Dermis lymphatic vessel endothelial cell (primary cell): ENCODE data around the gene POPDC2. TPM values are rescaled to one million over a fixed set of nuclear protein-coding genes. Genes with fewer than 3 reads are reported as not detected.

Experiments
- total RNA-seq: library from RNA; depleted of rRNA; stranded (reverse); fragments of >200 nt; gene quantifications from 2 replicates; pipeline ENCODE4 v1.2.1, GENCODE V29; 2014

Gene POPDC2, protein sequence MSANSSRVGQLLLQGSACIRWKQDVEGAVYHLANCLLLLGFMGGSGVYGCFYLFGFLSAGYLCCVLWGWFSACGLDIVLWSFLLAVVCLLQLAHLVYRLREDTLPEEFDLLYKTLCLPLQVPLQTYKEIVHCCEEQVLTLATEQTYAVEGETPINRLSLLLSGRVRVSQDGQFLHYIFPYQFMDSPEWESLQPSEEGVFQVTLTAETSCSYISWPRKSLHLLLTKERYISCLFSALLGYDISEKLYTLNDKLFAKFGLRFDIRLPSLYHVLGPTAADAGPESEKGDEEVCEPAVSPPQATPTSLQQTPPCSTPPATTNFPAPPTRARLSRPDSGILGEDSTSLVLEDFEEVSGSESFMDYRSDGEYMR
- 0.17 and 0.33 TPM in 2 replicates for total RNA-seq

DNA sequence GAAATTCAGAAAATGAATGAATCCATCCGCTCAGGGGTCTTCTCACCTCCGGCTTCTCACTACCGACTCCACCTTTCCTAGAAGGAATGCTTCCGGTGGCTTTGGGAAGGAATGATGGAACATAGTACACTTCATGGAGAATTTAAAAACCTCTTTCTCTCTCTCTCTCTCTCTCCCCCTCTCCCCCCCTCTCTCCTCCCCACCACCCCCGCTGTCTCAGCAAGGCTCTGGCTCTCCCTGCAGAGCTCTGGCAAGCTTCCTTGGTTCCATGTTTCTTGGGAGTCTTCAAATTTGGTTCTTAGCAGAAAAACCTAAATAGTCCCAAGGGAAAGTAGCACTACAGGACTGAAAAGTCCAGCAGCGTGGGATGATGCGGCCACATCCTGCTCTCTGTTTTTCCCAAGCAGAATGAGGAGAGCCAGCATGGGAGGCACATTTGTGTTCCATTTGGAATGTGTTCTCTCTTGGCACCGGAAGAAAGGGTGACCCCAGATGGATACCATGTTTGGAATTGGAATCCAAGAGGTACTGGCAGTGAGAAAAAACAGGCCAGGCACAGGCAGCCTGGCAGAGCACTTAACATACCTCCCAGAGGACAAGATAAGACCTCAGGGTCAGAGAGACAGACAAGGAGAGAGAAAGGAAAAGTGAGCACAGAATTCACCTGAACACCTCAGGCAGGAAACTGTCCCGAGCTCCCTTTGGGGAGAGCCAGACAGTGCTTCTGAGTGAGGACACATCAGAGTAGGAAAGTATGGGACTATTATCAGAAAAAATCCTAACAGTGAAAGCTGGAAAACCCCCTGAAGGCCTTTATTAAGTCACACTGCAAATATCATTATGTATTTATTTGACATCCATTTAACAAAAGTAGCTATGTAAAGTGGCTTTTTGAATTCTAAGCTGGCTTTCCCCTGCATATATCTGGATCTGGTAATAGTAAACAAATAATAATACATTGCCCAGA is at the start of gene POPDC2:
Gene POPDC2 (minus strand): TSS at position 116 of the 967 bp plus-strand sequence. CDS start 166 bp downstream, outside the sequence.

GRCh38 chr3:119702530-119703527 is 42.4 kb upstream of the POPDC2 start, which contains the start of gene CFAP91:
TSS of gene CFAP91 (plus strand) at chr3:119703022. CDS start at chr3:119703099, 77 bp downstream.

GRCh38 chr3:119676771-119677640 is 16.6 kb upstream of the POPDC2 start, which contains the start of gene COX17:
TSS of gene COX17 (minus strand) at chr3:119677406. CDS start at chr3:119677310, 96 bp downstream.

DNA sequence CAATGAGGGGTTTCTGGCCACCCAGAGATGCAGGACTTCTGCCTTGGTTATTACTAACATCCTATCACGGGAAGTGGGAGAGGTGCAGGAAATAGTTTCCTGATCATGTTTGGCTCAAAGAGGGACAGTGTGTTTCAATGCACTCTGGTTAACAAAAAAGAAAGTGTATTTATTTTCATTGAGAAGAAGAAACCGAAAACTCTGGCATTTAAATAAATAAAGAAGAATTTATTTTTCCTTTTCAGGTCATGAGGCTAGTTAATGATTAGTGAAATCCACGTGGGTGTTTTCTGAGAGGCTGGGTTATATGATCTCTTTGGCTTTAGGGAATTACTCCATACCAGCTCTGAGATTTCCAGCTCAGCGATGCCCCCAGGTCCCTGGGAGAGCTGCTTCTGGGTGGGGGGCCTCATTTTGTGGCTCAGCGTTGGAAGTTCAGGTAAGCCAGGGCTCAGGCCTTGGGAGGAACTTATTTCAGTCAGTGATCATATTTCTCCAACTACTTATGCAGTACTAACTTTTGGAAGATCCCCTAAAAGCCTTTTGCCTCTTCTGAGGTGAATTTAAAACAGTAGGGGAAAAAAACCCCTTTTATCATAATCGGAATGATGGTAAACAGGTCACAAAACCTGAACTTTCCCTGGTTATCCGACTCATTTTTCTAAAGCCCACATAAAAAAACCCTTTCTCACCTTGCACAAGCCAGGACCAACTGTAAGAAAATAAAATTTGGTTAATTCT is 62.7 kb downstream of the POPDC2 start, which contains the start of gene PLA1A:
Gene PLA1A (plus strand): TSS at position 338 of the 741 bp plus-strand sequence. CDS start 29 bp downstream, at position 367.

Other genes with a start within 250 kb of the POPDC2 start
- 27.5 and 28.1 TPM in 2 replicates for gene TMEM39A, start 197.0 kb downstream of the POPDC2 start, total RNA-seq
- 16.2 and 16.3 TPM in 2 replicates for gene POGLUT1, start 191.6 kb downstream of the POPDC2 start, total RNA-seq
- gene TIMMDC1, start 162.0 kb downstream of the POPDC2 start, total RNA-seq = 31.7 and 40.0 TPM in 2 replicates
- under 0.01 TPM in 1 of 2 replicates, not detected in the other for gene CD80, start 101.0 kb downstream of the POPDC2 start, total RNA-seq
- 7.5 and 11.8 TPM in 2 replicates for gene ADPRH, start 81.1 kb downstream of the POPDC2 start, total RNA-seq
- 2.8 and 7.3 TPM in 2 replicates for gene PLA1A, start 62.7 kb downstream of the POPDC2 start, total RNA-seq
- 19.8 and 29.8 TPM in 2 replicates for gene COX17, start 16.8 kb upstream of the POPDC2 start, total RNA-seq
- gene CFAP91, start 42.4 kb upstream of the POPDC2 start, total RNA-seq = not detected in 2 replicates
- not detected in 2 replicates for gene NR1I2, start 121.5 kb upstream of the POPDC2 start, total RNA-seq